ENCODE results near the gene CSF2RB.
A peak's percentile ranks its signal among the peaks of the same experiment; 100 is the strongest.

Gene CSF2RB

DNA sequence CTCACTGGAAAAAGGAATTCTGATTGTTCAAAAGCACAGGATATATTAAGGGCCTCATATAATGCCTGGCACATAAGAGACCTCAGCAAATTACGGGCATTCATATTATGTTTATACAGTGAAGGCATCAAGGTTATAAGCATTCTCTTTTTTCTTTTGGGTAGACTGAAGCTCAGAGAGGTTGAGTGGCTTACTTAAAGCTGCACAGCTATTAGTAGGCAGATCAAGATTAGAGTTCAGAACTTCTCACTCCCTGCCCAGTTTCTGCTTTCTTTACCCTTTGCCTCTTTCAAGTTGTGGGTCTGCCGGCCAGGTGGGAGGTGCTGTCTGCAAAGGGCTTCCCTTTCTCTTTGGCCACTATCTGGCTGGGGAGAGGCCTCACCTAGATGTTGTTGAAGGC is 18.0 kb downstream of the CSF2RB start:
- FAIRE-seq = no peak

GRCh38 chr22:36933629-36934417 is 20.4 kb downstream of the CSF2RB start:
- FAIRE-seq (no peak), DNase-seq (ENCODE audit: insufficient read length, low spot score) (no peak)

More for the DNA sequence above, 18.0 kb downstream of the CSF2RB start:
- TF ChIP-seq SPI1 (IDR thresholded peaks at IDR 0.05; ENCODE audit: low read depth, low read length) (no peak), POU2F2 (IDR thresholded peaks at IDR 0.05; ENCODE audit: low read depth, low read length) (no peak), TAF1 (IDR thresholded peaks at IDR 0.05; ENCODE audit: low read depth, low read length) (no peak), PAX5 (IDR thresholded peaks at IDR 0.05; ENCODE audit: insufficient read depth, low read length, severe bottlenecking) (no peak), POLR2A (IDR thresholded peaks at IDR 0.05; ENCODE audit: low read depth, low read length) (no peak), POLR2AphosphoS5 (IDR thresholded peaks at IDR 0.05; ENCODE audit: low read depth, low read length) (no peak)
- no peak for DNase-seq (ENCODE audit: insufficient read length, low spot score)

GRCh38 chr22:36934418-36935312 is 21.2 kb downstream of the CSF2RB start:
- TF ChIP-seq POLR2AphosphoS5 (IDR thresholded peaks at IDR 0.05; ENCODE audit: low read depth, low read length) = no peak
- no peak for TF ChIP-seq SPI1 (IDR thresholded peaks at IDR 0.05; ENCODE audit: low read depth, low read length)
- no peak for TF ChIP-seq TAF1 (IDR thresholded peaks at IDR 0.05; ENCODE audit: low read depth, low read length)
- TF ChIP-seq POLR2A (IDR thresholded peaks at IDR 0.05; ENCODE audit: low read depth, low read length) = no peak
- no peak for TF ChIP-seq POU2F2 (IDR thresholded peaks at IDR 0.05; ENCODE audit: low read depth, low read length)
- no peak for TF ChIP-seq PAX5 (IDR thresholded peaks at IDR 0.05; ENCODE audit: insufficient read depth, low read length, severe bottlenecking)
- no peak for FAIRE-seq
- no peak for DNase-seq (ENCODE audit: insufficient read length, low spot score)

More at GRCh38 chr22:36933629-36934417, 20.4 kb downstream of the CSF2RB start:
- TF ChIP-seq POLR2A (IDR thresholded peaks at IDR 0.05; ENCODE audit: low read depth, low read length) (no peak), POU2F2 (IDR thresholded peaks at IDR 0.05; ENCODE audit: low read depth, low read length) (no peak), SPI1 (IDR thresholded peaks at IDR 0.05; ENCODE audit: low read depth, low read length) (no peak), POLR2AphosphoS5 (IDR thresholded peaks at IDR 0.05; ENCODE audit: low read depth, low read length) (no peak), PAX5 (IDR thresholded peaks at IDR 0.05; ENCODE audit: insufficient read depth, low read length, severe bottlenecking) (no peak), TAF1 (IDR thresholded peaks at IDR 0.05; ENCODE audit: low read depth, low read length) (no peak)

GRCh38 chr22:36935313-36935610 is 21.8 kb downstream of the CSF2RB start:
- TF ChIP-seq POLR2A (IDR thresholded peaks at IDR 0.05; ENCODE audit: low read depth, low read length) = no peak
- TF ChIP-seq POU2F2 (IDR thresholded peaks at IDR 0.05; ENCODE audit: low read depth, low read length) = no peak
- no peak for TF ChIP-seq POLR2AphosphoS5 (IDR thresholded peaks at IDR 0.05; ENCODE audit: low read depth, low read length)
- TF ChIP-seq SPI1 (IDR thresholded peaks at IDR 0.05; ENCODE audit: low read depth, low read length) = no peak
- TF ChIP-seq PAX5 (IDR thresholded peaks at IDR 0.05; ENCODE audit: insufficient read depth, low read length, severe bottlenecking) = no peak
- TF ChIP-seq TAF1 (IDR thresholded peaks at IDR 0.05; ENCODE audit: low read depth, low read length) = no peak
- FAIRE-seq (no peak), DNase-seq (ENCODE audit: insufficient read length, low spot score) (no peak)

DNA sequence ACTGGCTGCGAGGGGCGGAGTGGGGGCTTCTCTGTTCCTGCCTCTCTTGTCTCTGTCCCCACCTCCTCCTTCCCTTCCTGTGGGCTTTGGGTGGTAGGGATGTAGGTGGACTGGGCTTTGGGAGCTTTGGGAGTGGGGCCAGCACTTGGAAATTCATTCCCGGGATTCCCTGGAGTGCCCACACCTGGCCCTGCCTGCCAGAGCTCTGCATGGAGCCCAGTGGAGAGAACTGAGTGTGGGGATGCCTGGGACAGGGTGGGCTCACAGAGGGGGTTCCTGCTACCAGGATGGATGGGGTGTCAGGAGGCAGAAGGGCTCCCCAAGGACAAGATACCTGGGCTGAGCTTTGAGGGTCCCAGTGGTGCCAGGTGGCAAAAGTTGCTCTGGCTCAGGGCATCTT is 22.3 kb downstream of the CSF2RB start:
- TF ChIP-seq POLR2A (IDR thresholded peaks at IDR 0.05; ENCODE audit: low read depth, low read length) (no peak), TAF1 (IDR thresholded peaks at IDR 0.05; ENCODE audit: low read depth, low read length) (no peak), PAX5 (IDR thresholded peaks at IDR 0.05; ENCODE audit: insufficient read depth, low read length, severe bottlenecking) (no peak), POU2F2 (IDR thresholded peaks at IDR 0.05; ENCODE audit: low read depth, low read length) (no peak), SPI1 (IDR thresholded peaks at IDR 0.05; ENCODE audit: low read depth, low read length) (no peak), POLR2AphosphoS5 (IDR thresholded peaks at IDR 0.05; ENCODE audit: low read depth, low read length) (no peak)
- FAIRE-seq = no peak
- DNase-seq (ENCODE audit: insufficient read length, low spot score) = no peak

DNA sequence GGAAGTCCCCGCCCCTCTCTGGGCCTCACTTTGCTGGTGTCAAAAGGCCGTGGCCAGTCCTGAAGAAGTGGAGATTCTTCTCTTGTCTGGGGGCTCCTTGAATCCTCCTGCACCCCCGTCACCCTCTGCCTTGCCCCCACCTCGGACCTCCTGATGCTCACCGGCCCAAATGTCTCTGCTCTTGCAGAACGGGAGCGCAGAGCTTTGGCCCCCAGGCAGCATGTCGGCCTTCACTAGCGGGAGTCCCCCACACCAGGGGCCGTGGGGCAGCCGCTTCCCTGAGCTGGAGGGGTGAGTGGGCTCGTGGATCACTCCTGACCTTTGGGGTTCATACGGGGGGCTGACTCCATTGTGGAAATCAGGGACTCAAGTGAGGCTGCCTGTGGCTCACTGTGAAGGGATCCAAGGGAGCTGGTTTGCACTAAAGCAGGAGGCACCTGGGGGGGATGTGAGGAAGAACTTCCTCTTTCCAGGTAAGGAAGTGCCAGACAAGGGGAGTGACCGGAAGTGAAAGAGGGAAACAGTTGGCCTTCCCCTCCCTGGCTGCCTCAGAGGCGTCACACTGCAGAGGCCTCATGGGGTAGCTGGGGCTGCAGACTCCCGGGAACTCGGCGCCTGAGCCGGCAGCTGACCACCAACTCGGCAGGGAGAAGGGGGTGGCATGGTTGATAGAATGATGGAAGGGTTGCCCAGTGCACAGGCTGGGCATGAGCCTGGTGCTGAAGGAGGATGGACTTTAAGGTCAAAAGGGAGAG is 23.1 kb downstream of the CSF2RB start:
- FAIRE-seq = no peak
- TF ChIP-seq PAX5 (IDR thresholded peaks at IDR 0.05; ENCODE audit: insufficient read depth, low read length, severe bottlenecking) (no peak), SPI1 (IDR thresholded peaks at IDR 0.05; ENCODE audit: low read depth, low read length) (0 out of 2 replicates have a peak, but pooled peaks have one; percentile 16)
- no peak for DNase-seq (ENCODE audit: insufficient read length, low spot score)

DNA sequence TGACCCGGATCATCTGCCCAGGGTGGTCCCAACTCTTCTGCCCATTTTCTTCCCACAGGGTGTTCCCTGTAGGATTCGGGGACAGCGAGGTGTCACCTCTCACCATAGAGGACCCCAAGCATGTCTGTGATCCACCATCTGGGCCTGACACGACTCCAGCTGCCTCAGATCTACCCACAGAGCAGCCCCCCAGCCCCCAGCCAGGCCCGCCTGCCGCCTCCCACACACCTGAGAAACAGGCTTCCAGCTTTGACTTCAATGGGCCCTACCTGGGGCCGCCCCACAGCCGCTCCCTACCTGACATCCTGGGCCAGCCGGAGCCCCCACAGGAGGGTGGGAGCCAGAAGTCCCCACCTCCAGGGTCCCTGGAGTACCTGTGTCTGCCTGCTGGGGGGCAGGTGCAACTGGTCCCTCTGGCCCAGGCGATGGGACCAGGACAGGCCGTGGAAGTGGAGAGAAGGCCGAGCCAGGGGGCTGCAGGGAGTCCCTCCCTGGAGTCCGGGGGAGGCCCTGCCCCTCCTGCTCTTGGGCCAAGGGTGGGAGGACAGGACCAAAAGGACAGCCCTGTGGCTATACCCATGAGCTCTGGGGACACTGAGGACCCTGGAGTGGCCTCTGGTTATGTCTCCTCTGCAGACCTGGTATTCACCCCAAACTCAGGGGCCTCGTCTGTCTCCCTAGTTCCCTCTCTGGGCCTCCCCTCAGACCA is 24.0 kb downstream of the CSF2RB start:
- FAIRE-seq = no peak
- TF ChIP-seq TAF1 (IDR thresholded peaks at IDR 0.05; ENCODE audit: low read depth, low read length) = no peak
- no peak for TF ChIP-seq PAX5 (IDR thresholded peaks at IDR 0.05; ENCODE audit: insufficient read depth, low read length, severe bottlenecking)
- TF ChIP-seq SPI1 (IDR thresholded peaks at IDR 0.05; ENCODE audit: low read depth, low read length) = no peak
- no peak for TF ChIP-seq POLR2AphosphoS5 (IDR thresholded peaks at IDR 0.05; ENCODE audit: low read depth, low read length)
- TF ChIP-seq POU2F2 (IDR thresholded peaks at IDR 0.05; ENCODE audit: low read depth, low read length) = no peak
- no peak for TF ChIP-seq POLR2A (IDR thresholded peaks at IDR 0.05; ENCODE audit: low read depth, low read length)

DNA sequence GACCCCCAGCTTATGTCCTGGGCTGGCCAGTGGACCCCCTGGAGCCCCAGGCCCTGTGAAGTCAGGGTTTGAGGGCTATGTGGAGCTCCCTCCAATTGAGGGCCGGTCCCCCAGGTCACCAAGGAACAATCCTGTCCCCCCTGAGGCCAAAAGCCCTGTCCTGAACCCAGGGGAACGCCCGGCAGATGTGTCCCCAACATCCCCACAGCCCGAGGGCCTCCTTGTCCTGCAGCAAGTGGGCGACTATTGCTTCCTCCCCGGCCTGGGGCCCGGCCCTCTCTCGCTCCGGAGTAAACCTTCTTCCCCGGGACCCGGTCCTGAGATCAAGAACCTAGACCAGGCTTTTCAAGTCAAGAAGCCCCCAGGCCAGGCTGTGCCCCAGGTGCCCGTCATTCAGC is 24.6 kb downstream of the CSF2RB start:
- TF ChIP-seq TAF1 (IDR thresholded peaks at IDR 0.05; ENCODE audit: low read depth, low read length) = no peak
- TF ChIP-seq POU2F2 (IDR thresholded peaks at IDR 0.05; ENCODE audit: low read depth, low read length) = no peak
- FAIRE-seq (no peak), DNase-seq (ENCODE audit: insufficient read length, low spot score) (no peak)

More for the DNA sequence above, 24.0 kb downstream of the CSF2RB start:
- DNase-seq (ENCODE audit: insufficient read length, low spot score) = no peak
